HepG2 (cell line): Measurements from ENCODE around the gene ASPHD1. TPM values are rescaled to one million over a fixed set of nuclear protein-coding genes. Genes with fewer than 3 reads are reported as not detected.

Source experiments
- ESRRA ChIP-seq: sonication (generic); formaldehyde crosslinking; IDR thresholded peaks from 2 replicates; pipeline ENCODE4 v1.5.1; 2020; ENCODE audit warnings: mild to moderate bottlenecking, low read depth, missing genetic modification reagents
- ETV6 ChIP-seq: sonication (generic); formaldehyde crosslinking; conservative IDR thresholded peaks from 2 replicates; pipeline ENCODE4 v1.4.0; 2020; ENCODE audit warnings: missing genetic modification reagents
- FOXO1 ChIP-seq: sonication (generic); formaldehyde crosslinking; IDR thresholded peaks from 2 replicates; pipeline ENCODE4 v1.4.0; 2020; ENCODE audit warnings: missing genetic modification reagents
- GABPB1 ChIP-seq: IDR thresholded peaks from 2 replicates; pipeline ENCODE4 v1.6.1; 2016; ENCODE audit warnings: mild to moderate bottlenecking, missing genetic modification reagents, moderate library complexity, missing compliant biosample characterization
- HNRNPUL1 ChIP-seq: fragments of 200-400 bp; formaldehyde crosslinking; IDR thresholded peaks from 2 replicates; pipeline ENCODE4 v1.6.1; 2017; ENCODE audit warnings: low read depth, mild to moderate bottlenecking, low read length, moderate library complexity
- HOXA5 ChIP-seq: sonication (generic); formaldehyde crosslinking; IDR thresholded peaks from 2 replicates; pipeline ENCODE4 v1.4.0; 2020; ENCODE audit warnings: missing genetic modification reagents
- IKZF4 ChIP-seq: sonication (generic); formaldehyde crosslinking; IDR thresholded peaks from 2 replicates; pipeline ENCODE4 v1.5.1; 2020; ENCODE audit warnings: borderline replicate concordance, mild to moderate bottlenecking, low read depth, missing genetic modification reagents; ENCODE audit errors: not compliant biosample characterization
- NR2F2 ChIP-seq: IDR thresholded peaks from 2 replicates; pipeline ENCODE4 v1.6.1; 2012; ENCODE audit warnings: low read depth, inconsistent platforms, borderline replicate concordance
- PCBP1 ChIP-seq: fragments of 200-400 bp; formaldehyde crosslinking; IDR thresholded peaks from 2 replicates; pipeline ENCODE4 v1.6.1; 2017; ENCODE audit warnings: mild to moderate bottlenecking, low read depth, low read length, borderline replicate concordance
- PRMT3 ChIP-seq: sonication (generic); formaldehyde crosslinking; IDR thresholded peaks from 2 replicates; pipeline ENCODE4 v1.8.1; 2022; ENCODE audit warnings: low read depth, mild to moderate bottlenecking, moderate library complexity, missing genetic modification reagents, borderline replicate concordance
- RFX3 ChIP-seq: IDR thresholded peaks from 2 replicates; pipeline ENCODE4 v1.6.1; 2016; ENCODE audit warnings: missing biosample characterization, missing genetic modification reagents
- SNAPC4 ChIP-seq: sonication (generic); formaldehyde crosslinking; IDR thresholded peaks from 2 replicates; pipeline ENCODE4 v1.4.0; 2020; ENCODE audit warnings: mild to moderate bottlenecking, missing genetic modification reagents
- ZBTB4 ChIP-seq: sonication (generic); formaldehyde crosslinking; IDR thresholded peaks from 2 replicates; pipeline ENCODE4 v1.4.0; 2020; ENCODE audit warnings: missing genetic modification reagents, mild to moderate bottlenecking, borderline replicate concordance
- ZBTB43 ChIP-seq: sonication (generic); formaldehyde crosslinking; conservative IDR thresholded peaks from 2 replicates; pipeline ENCODE4 v1.4.0; 2020; ENCODE audit warnings: missing genetic modification reagents
- ZFP41 ChIP-seq: sonication (generic); formaldehyde crosslinking; IDR thresholded peaks from 2 replicates; pipeline ENCODE4 v1.4.0; 2020; ENCODE audit warnings: mild to moderate bottlenecking, missing genetic modification reagents, borderline replicate concordance
- ZNF510 ChIP-seq: sonication (generic); formaldehyde crosslinking; IDR thresholded peaks from 2 replicates; pipeline ENCODE4 v1.4.0; 2020; ENCODE audit warnings: low read depth, mild to moderate bottlenecking, missing genetic modification reagents
- ZNF556 ChIP-seq: sonication (generic); formaldehyde crosslinking; IDR thresholded peaks from 2 replicates; pipeline ENCODE4 v1.4.0; 2020; ENCODE audit warnings: mild to moderate bottlenecking, missing genetic modification reagents, borderline replicate concordance
- ZNF598 ChIP-seq: sonication (generic); formaldehyde crosslinking; IDR thresholded peaks from 2 replicates; pipeline ENCODE4 v1.5.1; 2020; ENCODE audit warnings: mild to moderate bottlenecking, missing genetic modification reagents, borderline replicate concordance
- ZSCAN29 ChIP-seq: sonication (generic); formaldehyde crosslinking; conservative IDR thresholded peaks from 2 replicates; pipeline ENCODE4 v1.4.0; 2020; ENCODE audit warnings: mild to moderate bottlenecking, missing genetic modification reagents
- polyA plus RNA-seq, 8 experiments: library from polyadenylated mRNA; depleted of rRNA in 3 of 8; stranded (reverse) in 7 of 8; unstranded in 1 of 8; fragments of >200 nt; fragmentation: Illumina TruSeq in 4 of 8; extraction: Trizol in 4 of 8; gene quantifications; 2 replicates each; pipeline versions ENCODE4 v1.2.1 to v1.2.3, GENCODE V29; 2011 to 2016; ENCODE audit warnings: low read depth in 4 of 8, missing spikeins in 1 of 8, mixed read lengths in 1 of 8; ENCODE audit not compliant: insufficient read depth in 1 of 8
- total RNA-seq, 5 experiments: library from RNA; depleted of rRNA; stranded (reverse); fragments of >200 nt; fragmentation: Illumina TruSeq; extraction: Trizol; gene quantifications; 2 replicates each; pipeline ENCODE4 v1.2.3, GENCODE V29; 2016; ENCODE audit warnings: low read depth in 1 of 5

The ASPHD1 gene
- total and polyA plus RNA-seq, 2 of the 13 experiments (the other 11 are each of a cell fraction or from before 2014, with no cell fraction given), result 13.1 to 19.7 TPM

GRCh38 chr16:29891525-29892457 lies 8.5 kb upstream of the ASPHD1 start (continued):
- TF ChIP-seq ZBTB4 (no peak), SNAPC4 (CRISPR knock-in tag) (no peak), FOXO1 (CRISPR knock-in tag) (peak; percentile 34; the same call in 1 of the 2 replicates), RFX3 (CRISPR knock-in tag) (no peak), GABPB1 (CRISPR knock-in tag) (no peak), ZFP41 (CRISPR knock-in tag) (no peak), PRMT3 (CRISPR knock-in tag) (0 out of 2 replicates have a peak, but pooled peaks have one; percentile 12), IKZF4 (CRISPR knock-in tag) (peak; percentile 76), HNRNPUL1 (no peak), ZBTB43 (no peak; the same call in 1 of the 2 replicates), HOXA5 (CRISPR knock-in tag) (0 out of 2 replicates have a peak, but pooled peaks have one; percentile 50), NR2F2 (peak; percentile 64), ZNF510 (CRISPR knock-in tag) (no peak), ETV6 (CRISPR knock-in tag) (no peak; the same call in 1 of the 2 replicates), ESRRA (CRISPR knock-in tag) (no peak), ZNF598 (CRISPR knock-in tag) (0 out of 2 replicates have a peak, but pooled peaks have one; percentile 8), PCBP1 (no peak), ZSCAN29 (CRISPR knock-in tag) (no peak), ZNF556 (no peak)
